ENCODE results near the gene TIGD7. TPM values are rescaled to one million over a fixed set of nuclear protein-coding genes. Genes with fewer than 3 reads are reported as not detected.

TIGD7 gene
- total and polyA plus RNA-seq, 4 donors = 2.9 to 11.5 (median 3.9) TPM

DNA sequence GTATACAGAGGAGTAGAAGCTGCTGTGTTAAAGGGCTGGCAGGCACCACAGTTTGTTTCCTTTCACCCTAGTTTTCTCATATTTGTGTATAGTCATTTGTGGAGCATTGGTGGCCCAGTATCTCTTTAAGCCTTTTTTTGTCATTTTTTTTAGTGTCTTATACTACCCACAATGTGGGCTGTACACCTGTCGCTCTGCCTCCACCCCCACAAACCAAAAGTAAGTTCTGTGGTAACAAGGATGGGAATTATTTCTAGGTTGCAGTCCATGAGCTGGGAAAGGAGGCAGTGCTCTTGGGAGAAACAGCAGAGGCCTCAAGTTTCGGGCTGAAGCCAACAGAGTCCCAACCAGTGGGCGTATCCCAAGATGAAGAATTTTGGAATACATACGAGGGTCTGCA lies 6.3 kb upstream of the TIGD7 start:
- DNase-seq (no peak), ATAC-seq (ENCODE audit: insufficient read depth, low FRiP score) (no peak)
- Histone ChIP-seq H3K27ac (ENCODE audit: low read depth in 1 of 2, low read length in 1 of 2) (no peak overlapping the region), H3K9ac (ENCODE audit: insufficient read depth in 1 of 2, low read length in 2 of 2) (no peak overlapping the region), H3K4me1 (ENCODE audit: control insufficient read depth in 5 of 5, insufficient read depth in 5 of 5, low read length in 5 of 5) (no peaks in the 10 kb centered on the region), H3K9me3 (ENCODE audit: control insufficient read depth in 4 of 4, insufficient read depth in 3 of 4, low read length in 3 of 4) (peaks cover 15 to 71% (median 49%) of the 10 kb centered on the region in 4 donors), H3K27me3 (ENCODE audit: control insufficient read depth in 3 of 3, insufficient read depth in 3 of 3, low read length in 2 of 3) (no peaks in the 10 kb centered on the region), H3K4me3 (no peak overlapping the region), H3K36me3 (ENCODE audit: control insufficient read depth in 4 of 4, insufficient read depth in 4 of 4, low read length in 4 of 4) (peaks cover 18 to 68% (median 43%) of the 10 kb centered on the region in 4 donors)
- WGBS, 2 donors = 98% methylated on average over 4 of the region's 4 CpGs
- TF ChIP-seq, protein P1, sequence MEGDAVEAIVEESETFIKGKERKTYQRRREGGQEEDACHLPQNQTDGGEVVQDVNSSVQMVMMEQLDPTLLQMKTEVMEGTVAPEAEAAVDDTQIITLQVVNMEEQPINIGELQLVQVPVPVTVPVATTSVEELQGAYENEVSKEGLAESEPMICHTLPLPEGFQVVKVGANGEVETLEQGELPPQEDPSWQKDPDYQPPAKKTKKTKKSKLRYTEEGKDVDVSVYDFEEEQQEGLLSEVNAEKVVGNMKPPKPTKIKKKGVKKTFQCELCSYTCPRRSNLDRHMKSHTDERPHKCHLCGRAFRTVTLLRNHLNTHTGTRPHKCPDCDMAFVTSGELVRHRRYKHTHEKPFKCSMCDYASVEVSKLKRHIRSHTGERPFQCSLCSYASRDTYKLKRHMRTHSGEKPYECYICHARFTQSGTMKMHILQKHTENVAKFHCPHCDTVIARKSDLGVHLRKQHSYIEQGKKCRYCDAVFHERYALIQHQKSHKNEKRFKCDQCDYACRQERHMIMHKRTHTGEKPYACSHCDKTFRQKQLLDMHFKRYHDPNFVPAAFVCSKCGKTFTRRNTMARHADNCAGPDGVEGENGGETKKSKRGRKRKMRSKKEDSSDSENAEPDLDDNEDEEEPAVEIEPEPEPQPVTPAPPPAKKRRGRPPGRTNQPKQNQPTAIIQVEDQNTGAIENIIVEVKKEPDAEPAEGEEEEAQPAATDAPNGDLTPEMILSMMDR (IDR thresholded peaks at IDR 0.05; ENCODE audit: control extremely low read depth, extremely low read depth) = no peak

DNA sequence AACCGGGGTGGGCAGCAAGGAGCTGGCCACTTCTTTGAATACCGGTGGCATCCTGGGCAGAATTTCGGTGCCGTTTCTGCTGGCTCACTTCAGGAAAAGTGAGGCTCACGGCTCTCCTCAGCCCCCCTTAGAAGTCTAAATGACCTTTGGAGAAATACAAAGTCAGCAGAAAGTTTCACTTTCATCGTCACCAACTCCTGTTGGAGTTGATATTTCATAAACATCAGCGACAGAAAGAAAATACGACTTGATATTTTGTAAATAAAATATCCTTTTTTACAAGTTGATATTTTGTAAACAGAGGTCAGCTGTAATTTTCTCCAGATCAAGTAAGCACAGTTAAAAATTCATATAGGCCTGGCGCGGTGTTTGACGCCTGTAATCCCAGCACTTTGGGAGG lies 848 bp upstream of the TIGD7 start:
- H3K27me3 ChIP-seq (ENCODE audit: control insufficient read depth in 3 of 3, insufficient read depth in 3 of 3, low read length in 2 of 3) = no peaks in the 10 kb centered on the region
- peaks cover 2 to 52% (median 33%) of the 10 kb centered on the region in 4 donors for H3K9me3 ChIP-seq (ENCODE audit: control insufficient read depth in 4 of 4, insufficient read depth in 3 of 4, low read length in 3 of 4)
- DNase-seq (no peak), ATAC-seq (ENCODE audit: insufficient read depth, low FRiP score) (no peak)
- H3K9ac ChIP-seq (ENCODE audit: insufficient read depth in 1 of 2, low read length in 2 of 2) = peak overlapping the region in 1 of 2 donors; percentile 41
- peaks cover 0 to 9% (median 0%) of the 10 kb centered on the region in 5 donors for H3K4me1 ChIP-seq (ENCODE audit: control insufficient read depth in 5 of 5, insufficient read depth in 5 of 5, low read length in 5 of 5)
- peak overlapping the region; percentile 92 to 97 for H3K27ac ChIP-seq (ENCODE audit: low read depth in 1 of 2, low read length in 1 of 2)
- WGBS, 2 donors = 59 to 63% methylated on average over 11 of the region's 11 CpGs
- H3K4me3 ChIP-seq = peak overlapping the region; percentile 77
- H3K36me3 ChIP-seq (ENCODE audit: control insufficient read depth in 4 of 4, insufficient read depth in 4 of 4, low read length in 4 of 4) = peaks cover 8 to 37% (median 27%) of the 10 kb centered on the region in 4 donors
- TF ChIP-seq, protein P1 (IDR thresholded peaks at IDR 0.05; ENCODE audit: control extremely low read depth, extremely low read depth) = no peak

DNA sequence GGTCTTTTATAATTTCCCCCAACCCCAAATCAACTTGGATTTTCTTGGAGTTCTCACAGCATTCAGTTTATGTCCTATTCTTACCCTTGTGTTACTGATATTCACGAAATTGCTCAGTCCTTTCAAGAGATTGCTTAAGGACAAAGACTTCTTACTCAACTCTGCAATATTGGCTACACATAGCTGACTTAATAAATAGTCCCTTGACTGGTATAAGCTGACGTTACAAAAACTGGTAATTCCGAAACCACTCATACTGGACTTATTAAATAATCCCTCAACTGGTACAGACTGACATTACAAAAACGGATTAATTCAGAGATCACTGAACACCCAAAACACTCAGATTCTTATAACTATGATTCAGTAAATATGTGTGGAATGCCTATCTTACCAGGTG lies 860 bp downstream of the TIGD7 start:
- ATAC-seq (ENCODE audit: insufficient read depth, low FRiP score) = no peak
- peaks cover 0 to 9% (median 0%) of the 10 kb centered on the region in 5 donors for H3K4me1 ChIP-seq (ENCODE audit: control insufficient read depth in 5 of 5, insufficient read depth in 5 of 5, low read length in 5 of 5)
- no peak for DNase-seq
- H3K36me3 ChIP-seq (ENCODE audit: control insufficient read depth in 4 of 4, insufficient read depth in 4 of 4, low read length in 4 of 4) = peaks cover 11 to 48% (median 35%) of the 10 kb centered on the region in 4 donors
- H3K4me3 ChIP-seq = no peak overlapping the region
- peaks cover 2 to 59% (median 33%) of the 10 kb centered on the region in 4 donors for H3K9me3 ChIP-seq (ENCODE audit: control insufficient read depth in 4 of 4, insufficient read depth in 3 of 4, low read length in 3 of 4)
- peak overlapping the region in 1 of 2 donors; percentile 92 for H3K27ac ChIP-seq (ENCODE audit: low read depth in 1 of 2, low read length in 1 of 2)
- TF ChIP-seq, protein P1 (IDR thresholded peaks at IDR 0.05; ENCODE audit: control extremely low read depth, extremely low read depth) = no peak
- H3K9ac ChIP-seq (ENCODE audit: insufficient read depth in 1 of 2, low read length in 2 of 2) = no peak overlapping the region
- WGBS, 2 donors = 69 to 75% methylated on average over 4 of the region's 4 CpGs
- no peaks in the 10 kb centered on the region for H3K27me3 ChIP-seq (ENCODE audit: control insufficient read depth in 3 of 3, insufficient read depth in 3 of 3, low read length in 2 of 3)

DNA sequence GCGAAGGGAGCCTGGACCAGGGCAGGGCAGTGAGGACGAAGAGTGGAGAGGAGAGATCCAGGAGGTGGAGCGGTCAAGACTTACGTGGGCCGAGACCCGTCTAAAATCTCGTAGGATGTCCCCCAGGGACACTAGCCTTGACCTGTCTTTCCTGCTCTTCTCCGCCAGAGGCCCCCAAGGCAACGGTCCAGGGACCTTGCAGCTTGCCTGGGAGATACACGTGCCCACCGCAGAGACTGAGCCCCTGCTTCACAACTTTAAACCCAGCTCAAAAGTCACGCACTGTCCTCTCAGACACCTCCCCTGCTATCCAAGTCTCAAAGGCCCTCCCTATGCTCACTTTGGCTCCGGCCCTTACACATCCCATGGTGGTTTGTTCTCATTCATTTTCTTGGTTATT lies 9.4 kb downstream of the TIGD7 start:
- DNase-seq (no peak), ATAC-seq (ENCODE audit: insufficient read depth, low FRiP score) (no peak)
- no peak overlapping the region for H3K4me3 ChIP-seq
- peaks cover 15 to 40% (median 30%) of the 10 kb centered on the region in 4 donors for H3K36me3 ChIP-seq (ENCODE audit: control insufficient read depth in 4 of 4, insufficient read depth in 4 of 4, low read length in 4 of 4)
- H3K27ac ChIP-seq (ENCODE audit: low read depth in 1 of 2, low read length in 1 of 2) = no peak overlapping the region
- H3K27me3 ChIP-seq (ENCODE audit: control insufficient read depth in 3 of 3, insufficient read depth in 3 of 3, low read length in 2 of 3) = no peaks in the 10 kb centered on the region
- no peaks in the 10 kb centered on the region for H3K4me1 ChIP-seq (ENCODE audit: control insufficient read depth in 5 of 5, insufficient read depth in 5 of 5, low read length in 5 of 5)
- WGBS, 2 donors = 75 to 78% methylated on average over 13 of the region's 13 CpGs
- peaks cover 0 to 58% (median 35%) of the 10 kb centered on the region in 4 donors for H3K9me3 ChIP-seq (ENCODE audit: control insufficient read depth in 4 of 4, insufficient read depth in 3 of 4, low read length in 3 of 4)
- no peak overlapping the region for H3K9ac ChIP-seq (ENCODE audit: insufficient read depth in 1 of 2, low read length in 2 of 2)
- TF ChIP-seq, protein P1 (IDR thresholded peaks at IDR 0.05; ENCODE audit: control extremely low read depth, extremely low read depth) = no peak
